Smooth muscle cell (in vitro differentiated cells): ENCODE data around the gene NPHP4. TPM values are rescaled to one million over a fixed set of nuclear protein-coding genes. Genes with fewer than 3 reads are reported as not detected.

Source experiments
- DNase-seq: peaks from one replicate; lab custom pipeline; 2025; ENCODE audit not compliant: unreplicated experiment; lab: John Stamatoyannopoulos, UW
- H2AFZ ChIP-seq: fragments of 200-600 bp; sonication (generic); 2 replicates; pipeline ENCODE4 v1.6.0; 2016; ENCODE audit warnings: antibody characterized with exemption, low read depth, mild to moderate bottlenecking
- H3F3A ChIP-seq: fragments of 200-600 bp; sonication (generic); 2 replicates; pipeline ENCODE4 v1.6.0; 2017; ENCODE audit warnings: antibody characterized with exemption, low read depth
- H3K27ac ChIP-seq: fragments of 200-600 bp; sonication (generic); 2 replicates; pipeline ENCODE4 v1.5.1; 2016; ENCODE audit warnings: low read depth, mild to moderate bottlenecking
- H3K27me3 ChIP-seq: fragments of 200-600 bp; sonication (generic); 2 replicates; pipeline ENCODE4 v1.6.1; 2016; ENCODE audit warnings: low read depth, mild to moderate bottlenecking
- H3K36me3 ChIP-seq: fragments of 200-600 bp; sonication (generic); 2 replicates; pipeline ENCODE4 v1.5.1; 2016; ENCODE audit warnings: low read depth
- H3K4me1 ChIP-seq: fragments of 200-600 bp; sonication (generic); 2 replicates; pipeline ENCODE4 v1.5.1; 2016; ENCODE audit warnings: low read depth
- H3K4me2 ChIP-seq: fragments of 200-600 bp; sonication (generic); 2 replicates; pipeline ENCODE4 v1.6.0; 2016; ENCODE audit warnings: mild to moderate bottlenecking
- H3K4me3 ChIP-seq: fragments of 200-600 bp; sonication (generic); 2 replicates; pipeline ENCODE4 v1.5.1; 2016; ENCODE audit warnings: mild to moderate bottlenecking
- H3K79me2 ChIP-seq: fragments of 200-600 bp; sonication (generic); 2 replicates; pipeline ENCODE4 v1.6.0; 2016; ENCODE audit warnings: low read depth, mild to moderate bottlenecking
- H3K9ac ChIP-seq: fragments of 200-600 bp; sonication (generic); 2 replicates; pipeline ENCODE4 v1.6.0; 2016; ENCODE audit warnings: low read depth
- H3K9me3 ChIP-seq: fragments of 200-600 bp; sonication (generic); replicated peaks from 2 replicates; pipeline ENCODE4 v1.5.1; 2016; ENCODE audit warnings: low read depth
- H4K20me1 ChIP-seq: fragments of 200-600 bp; sonication (generic); 2 replicates; pipeline ENCODE4 v1.6.0; 2016; ENCODE audit warnings: low read depth
- CTCF ChIP-seq: fragments of 200-600 bp; sonication (generic); IDR thresholded peaks from 2 replicates; pipeline ENCODE4 v1.5.1; 2017; ENCODE audit warnings: borderline replicate concordance, mild to moderate bottlenecking, antibody characterized with exemption; ENCODE audit not compliant: insufficient read depth, poor library complexity, severe bottlenecking
- WGBS: methylation state at CpG from one replicate; pipeline ENCODE4 v1.1.7; 2016; ENCODE audit warnings: low lambda C conversion rate; 5-methylcytosine and 5-hydroxymethylcytosine counted together
- polyA plus RNA-seq: library from polyadenylated mRNA; unstranded; fragments of >200 nt; fragmentation: Nextera tagmentation; extraction: Ambion mirVana; gene quantifications from 2 replicates; pipeline ENCODE4 v1.2.1, GENCODE V29; 2016
- total RNA-seq: library from RNA; depleted of rRNA; stranded (reverse); fragments of >200 nt; gene quantifications from 2 replicates; pipeline ENCODE4 v1.2.3, GENCODE V29; 2014

NPHP4 gene
- total and polyA plus RNA-seq, 2 experiments from 2014 or later = 5.4 to 8.4 TPM

GRCh38 chr1:5979536-5980313, 12.5 kb downstream of the NPHP4 start:
- no peak for TF ChIP-seq CTCF
- Histone ChIP-seq H3K36me3 (no peaks in the 10 kb centered on the region), H3K27me3 (no peaks in the 10 kb centered on the region), H4K20me1 (peaks cover 8% of the 10 kb centered on the region), H3K79me2 (no peaks in the 10 kb centered on the region), H3K9ac (no peak overlapping the region), H3K27ac (no peak overlapping the region), H3K9me3 (no peaks in the 10 kb centered on the region), H3K4me3 (no peak overlapping the region), H2AFZ (no peak overlapping the region), H3K4me1 (peaks cover 9% of the 10 kb centered on the region), H3K4me2 (peak overlapping the region; percentile 45), H3F3A (peaks cover 16% of the 10 kb centered on the region)
- DNase-seq = no peak
- WGBS = 89% methylated on average over 16 of the region's 16 CpGs

DNA sequence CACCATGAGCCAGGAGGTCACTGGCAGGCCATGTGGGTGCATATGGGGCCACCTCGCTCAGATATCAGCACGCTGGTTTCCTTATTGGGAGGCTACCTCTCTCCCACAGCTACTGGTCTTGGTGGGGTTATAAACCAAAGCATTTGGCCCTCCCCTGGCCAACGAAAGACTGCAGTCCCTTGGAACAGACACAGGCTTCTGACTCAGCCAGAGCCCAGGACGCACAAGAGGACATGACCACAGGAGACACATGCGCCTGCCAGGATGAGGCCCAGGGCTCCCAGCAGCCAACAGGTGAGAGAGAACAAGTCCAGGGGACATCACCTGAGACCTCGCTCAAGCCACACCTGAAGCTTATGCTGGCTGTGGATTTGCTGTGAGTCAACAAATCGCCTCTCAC, 13.8 kb downstream of the NPHP4 start:
- H3K9me3 ChIP-seq = no peaks in the 10 kb centered on the region
- WGBS = 80% methylated on average over 7 of the region's 7 CpGs
- no peak for DNase-seq

GRCh38 chr1:5977494-5978444, 14.5 kb downstream of the NPHP4 start:
- H4K20me1 ChIP-seq = peaks cover 9% of the 10 kb centered on the region
- 89% methylated on average over 25 of the region's 26 CpGs for WGBS
- DNase-seq = no peak

More for the DNA sequence above, 13.8 kb downstream of the NPHP4 start:
- H3K36me3 ChIP-seq = no peaks in the 10 kb centered on the region
- peaks cover 13% of the 10 kb centered on the region for H3F3A ChIP-seq
- no peak overlapping the region for H3K4me2 ChIP-seq
- H3K9ac ChIP-seq = no peak overlapping the region
- no peak for TF ChIP-seq CTCF
- no peak overlapping the region for H2AFZ ChIP-seq
- H3K79me2 ChIP-seq = no peaks in the 10 kb centered on the region
- no peaks in the 10 kb centered on the region for H3K27me3 ChIP-seq
- peaks cover 9% of the 10 kb centered on the region for H3K4me1 ChIP-seq
- H4K20me1 ChIP-seq = peaks cover 9% of the 10 kb centered on the region
- H3K4me3 ChIP-seq = no peak overlapping the region
- no peak overlapping the region for H3K27ac ChIP-seq

More at GRCh38 chr1:5977494-5978444, 14.5 kb downstream of the NPHP4 start:
- H3K27me3 ChIP-seq = no peaks in the 10 kb centered on the region
- H3K4me1 ChIP-seq = peaks cover 9% of the 10 kb centered on the region
- H3K27ac ChIP-seq = no peak overlapping the region
- no peak overlapping the region for H2AFZ ChIP-seq
- no peak overlapping the region for H3K4me2 ChIP-seq
- H3F3A ChIP-seq = peaks cover 10% of the 10 kb centered on the region
- H3K79me2 ChIP-seq = no peaks in the 10 kb centered on the region
- no peak overlapping the region for H3K4me3 ChIP-seq
- no peak for TF ChIP-seq CTCF
- no peaks in the 10 kb centered on the region for H3K36me3 ChIP-seq
- H3K9ac ChIP-seq = no peak overlapping the region
- H3K9me3 ChIP-seq = no peaks in the 10 kb centered on the region
